OCI-LY7 (cell line): ENCODE measurements around the gene ZNF333. TPM values are rescaled to one million over a fixed set of nuclear protein-coding genes. Genes with fewer than 3 reads are reported as not detected.
"Not testable (repeated sequence)": the region's sequence is repeated elsewhere in the genome, so short reads cannot be mapped to it uniquely, and the experiment has no call there.

Source experiments
- BruUV-seq: library from RNA; stranded (reverse); fragments of 400-500 nt; replicated peaks from 2 replicates; lab custom pipeline; 2021; lab: Mats Ljungman, UMichigan
- CTCF ChIA-PET: fragments of 300-600 bp; sonication (Branson Sonifier 250); formaldehyde crosslinking; loops from one replicate; lab custom pipeline; 2022; ENCODE audit warnings: antibody characterized with exemption; ENCODE audit not compliant: unreplicated experiment; lab: Charles Lee
- POLR2A ChIA-PET: fragments of 300-600 bp; sonication (Branson Sonifier 250); formaldehyde crosslinking; loops from one replicate; lab custom pipeline; 2022; ENCODE audit warnings: antibody characterized with exemption; lab: Charles Lee
- DNase-seq: peaks from one replicate; pipeline ENCODE4 v3.0.0-alpha.2; 2015; ENCODE audit warnings: low spot score
- H2AFZ ChIP-seq: fragments of 200-600 bp; sonication (generic), shearing (Covaris generic); 2 replicates; pipeline ENCODE4 v1.6.1; 2014; ENCODE audit warnings: mild to moderate bottlenecking, antibody characterized with exemption, low read length, moderate library complexity
- H3K27ac ChIP-seq: fragments of 200-600 bp; sonication (generic); 2 replicates; pipeline ENCODE4 v1.5.1; 2014; ENCODE audit warnings: mixed run types, low read depth, mild to moderate bottlenecking, moderate library complexity, low read length, inconsistent platforms; ENCODE audit not compliant: poor library complexity, severe bottlenecking
- H3K36me3 ChIP-seq: fragments of 200-600 bp; sonication (generic); 2 replicates; pipeline ENCODE4 v1.6.1; 2014; ENCODE audit warnings: mild to moderate bottlenecking, antibody characterized with exemption, low read length, moderate library complexity, mixed read lengths; ENCODE audit not compliant: insufficient read depth
- H3K4me1 ChIP-seq: fragments of 200-600 bp; sonication (generic); 2 replicates; pipeline ENCODE4 v1.5.1; 2014; ENCODE audit warnings: mild to moderate bottlenecking, low read length; ENCODE audit not compliant: insufficient read depth, poor library complexity, severe bottlenecking
- H3K4me2 ChIP-seq: fragments of 200-600 bp; sonication (generic); 2 replicates; pipeline ENCODE4 v1.6.1; 2014; ENCODE audit warnings: mild to moderate bottlenecking, low read length
- H3K4me3 ChIP-seq: fragments of 200-600 bp; sonication (generic); 2 replicates; pipeline ENCODE4 v1.5.1; 2014; ENCODE audit warnings: mild to moderate bottlenecking, low read depth, low read length; ENCODE audit not compliant: poor library complexity, severe bottlenecking
- H3K79me2 ChIP-seq: fragments of 200-600 bp; sonication (generic); 2 replicates; pipeline ENCODE4 v1.6.1; 2016; ENCODE audit warnings: low read depth, mild to moderate bottlenecking, low read length, moderate library complexity, mixed read lengths; ENCODE audit not compliant: insufficient read depth
- H3K9me2 ChIP-seq: fragments of 200-600 bp; sonication (generic); 2 replicates; pipeline ENCODE4 v1.6.1; 2016; ENCODE audit warnings: mild to moderate bottlenecking, low read length, mixed read lengths; ENCODE audit not compliant: insufficient read depth
- H3K9me3 ChIP-seq: fragments of 200-600 bp; sonication (generic); 2 replicates; pipeline ENCODE4 v1.6.1; 2014; ENCODE audit warnings: mild to moderate bottlenecking, mixed run types, low read length, mixed read lengths
- H4K20me1 ChIP-seq: fragments of 200-600 bp; sonication (generic); 2 replicates; pipeline ENCODE4 v1.6.1; 2014; ENCODE audit warnings: mild to moderate bottlenecking, antibody characterized with exemption, low read length, moderate library complexity, mixed read lengths; ENCODE audit not compliant: insufficient read depth
- EZH2phosphoT487 ChIP-seq: fragments of 200-600 bp; sonication (generic); IDR thresholded peaks from 2 replicates; pipeline ENCODE4 v1.6.1; 2018; ENCODE audit warnings: low read depth, borderline replicate concordance, mild to moderate bottlenecking, mixed run types, antibody characterized with exemption, low read length, moderate library complexity, mixed read lengths
- intact Hi-C: fragments of 100-400 bp; cut with micrococcal nuclease; formaldehyde crosslinking; loops from one replicate; pipeline ENCODE4 v1.10.0; 2022; ENCODE audit not compliant: unreplicated experiment
- total RNA-seq, 2 experiments: library from RNA; depleted of rRNA in 1 of 2; stranded (reverse); fragments of >200 nt in 1 of 2; shearing (Covaris generic) in 1 of 2; gene quantifications; 2 replicates each; pipeline ENCODE4 v1.2.3, GENCODE V29; 2014 to 2022
- TF ChIP-seq, protein P1 (sequence below): fragments of 200-600 bp; sonication (generic); conservative IDR thresholded peaks from 2 replicates; pipeline ENCODE4 v1.5.1; 2014; ENCODE audit warnings: mild to moderate bottlenecking, antibody characterized with exemption, low read length, moderate library complexity, mixed read lengths

Gene ZNF333
- total RNA-seq, 2 experiments from 2014 or later = 25.0 to 26.1 TPM

DNA sequence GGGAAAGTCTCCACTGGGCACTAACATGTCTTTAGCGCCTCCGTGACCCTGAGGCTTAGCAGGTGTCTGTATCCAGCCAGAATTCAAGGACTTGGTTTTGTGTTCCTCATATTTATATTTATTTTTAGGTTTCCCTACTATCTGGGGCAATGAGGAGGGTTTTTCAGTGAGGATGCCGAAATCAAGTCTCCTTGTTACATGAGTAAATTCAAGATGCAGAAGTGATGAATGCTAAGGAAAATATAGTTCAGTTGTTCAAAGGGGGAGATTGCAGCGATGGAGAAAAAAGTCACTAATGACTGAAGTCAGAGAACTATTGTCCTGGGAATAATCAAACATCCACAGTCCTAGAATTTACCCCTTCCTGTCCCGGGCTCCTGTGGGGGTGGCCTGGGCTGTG is 89.3 kb downstream of the ZNF333 start:
- no peak overlapping the region for H2AFZ ChIP-seq
- intact Hi-C loops = no loop called here
- ChIA-PET CTCF (no interaction called here), POLR2A (no interaction called here)
- peaks cover 5% of the 10 kb centered on the region for H3K4me1 ChIP-seq
- no peak for DNase-seq
- BruUV-seq = no TSS peak
- TF ChIP-seq, protein P1, sequence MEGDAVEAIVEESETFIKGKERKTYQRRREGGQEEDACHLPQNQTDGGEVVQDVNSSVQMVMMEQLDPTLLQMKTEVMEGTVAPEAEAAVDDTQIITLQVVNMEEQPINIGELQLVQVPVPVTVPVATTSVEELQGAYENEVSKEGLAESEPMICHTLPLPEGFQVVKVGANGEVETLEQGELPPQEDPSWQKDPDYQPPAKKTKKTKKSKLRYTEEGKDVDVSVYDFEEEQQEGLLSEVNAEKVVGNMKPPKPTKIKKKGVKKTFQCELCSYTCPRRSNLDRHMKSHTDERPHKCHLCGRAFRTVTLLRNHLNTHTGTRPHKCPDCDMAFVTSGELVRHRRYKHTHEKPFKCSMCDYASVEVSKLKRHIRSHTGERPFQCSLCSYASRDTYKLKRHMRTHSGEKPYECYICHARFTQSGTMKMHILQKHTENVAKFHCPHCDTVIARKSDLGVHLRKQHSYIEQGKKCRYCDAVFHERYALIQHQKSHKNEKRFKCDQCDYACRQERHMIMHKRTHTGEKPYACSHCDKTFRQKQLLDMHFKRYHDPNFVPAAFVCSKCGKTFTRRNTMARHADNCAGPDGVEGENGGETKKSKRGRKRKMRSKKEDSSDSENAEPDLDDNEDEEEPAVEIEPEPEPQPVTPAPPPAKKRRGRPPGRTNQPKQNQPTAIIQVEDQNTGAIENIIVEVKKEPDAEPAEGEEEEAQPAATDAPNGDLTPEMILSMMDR = no peak
- TF ChIP-seq EZH2phosphoT487 = no peak
- H3K9me2 ChIP-seq = no peaks in the 10 kb centered on the region
- H3K9me3 ChIP-seq = no peaks in the 10 kb centered on the region
- H4K20me1 ChIP-seq = no peaks in the 10 kb centered on the region
- H3K4me3 ChIP-seq = no peak overlapping the region
- no peaks in the 10 kb centered on the region for H3K36me3 ChIP-seq
- no peaks in the 10 kb centered on the region for H3K79me2 ChIP-seq
- no peak overlapping the region for H3K4me2 ChIP-seq
- no peak overlapping the region for H3K27ac ChIP-seq

DNA sequence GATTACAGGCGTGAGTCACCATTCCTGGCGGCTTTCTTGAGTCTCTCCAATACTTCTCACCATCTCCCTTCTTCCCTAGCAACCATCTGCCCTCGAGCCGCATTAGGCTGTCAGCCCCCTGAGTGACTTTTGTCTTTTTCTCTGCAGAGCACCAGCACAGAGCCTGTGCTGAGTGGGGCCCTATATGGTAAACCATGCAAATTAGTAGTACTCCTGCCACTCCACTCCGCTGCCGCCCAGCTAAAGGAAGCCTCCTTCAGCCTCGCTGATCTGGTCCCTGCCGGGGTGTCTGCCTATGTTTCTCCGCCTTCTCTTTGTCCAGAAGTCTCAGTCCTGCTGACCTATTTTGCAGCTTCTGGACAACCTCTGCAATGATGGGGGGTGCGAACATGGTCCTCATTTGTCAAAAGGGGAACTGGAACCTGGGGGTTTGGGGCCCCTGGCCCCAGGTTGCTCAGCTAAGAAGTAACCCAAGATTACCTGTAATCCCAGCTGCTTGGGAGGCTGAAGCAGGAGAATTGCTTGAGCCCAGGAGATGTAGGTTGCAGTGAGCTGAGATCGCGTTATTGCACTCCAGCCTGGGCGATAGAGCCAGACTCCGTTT is 90.9 kb downstream of the ZNF333 start:
- H3K36me3 ChIP-seq, H3K79me2 ChIP-seq, POLR2A ChIA-PET, H4K20me1 ChIP-seq, H2AFZ ChIP-seq, intact Hi-C loops, H3K27ac ChIP-seq, H3K4me2 ChIP-seq, H3K9me2 ChIP-seq, CTCF ChIA-PET, H3K4me1 ChIP-seq, H3K9me3 ChIP-seq, DNase-seq, H3K4me3 ChIP-seq, BruUV-seq: not testable (repeated sequence)

DNA sequence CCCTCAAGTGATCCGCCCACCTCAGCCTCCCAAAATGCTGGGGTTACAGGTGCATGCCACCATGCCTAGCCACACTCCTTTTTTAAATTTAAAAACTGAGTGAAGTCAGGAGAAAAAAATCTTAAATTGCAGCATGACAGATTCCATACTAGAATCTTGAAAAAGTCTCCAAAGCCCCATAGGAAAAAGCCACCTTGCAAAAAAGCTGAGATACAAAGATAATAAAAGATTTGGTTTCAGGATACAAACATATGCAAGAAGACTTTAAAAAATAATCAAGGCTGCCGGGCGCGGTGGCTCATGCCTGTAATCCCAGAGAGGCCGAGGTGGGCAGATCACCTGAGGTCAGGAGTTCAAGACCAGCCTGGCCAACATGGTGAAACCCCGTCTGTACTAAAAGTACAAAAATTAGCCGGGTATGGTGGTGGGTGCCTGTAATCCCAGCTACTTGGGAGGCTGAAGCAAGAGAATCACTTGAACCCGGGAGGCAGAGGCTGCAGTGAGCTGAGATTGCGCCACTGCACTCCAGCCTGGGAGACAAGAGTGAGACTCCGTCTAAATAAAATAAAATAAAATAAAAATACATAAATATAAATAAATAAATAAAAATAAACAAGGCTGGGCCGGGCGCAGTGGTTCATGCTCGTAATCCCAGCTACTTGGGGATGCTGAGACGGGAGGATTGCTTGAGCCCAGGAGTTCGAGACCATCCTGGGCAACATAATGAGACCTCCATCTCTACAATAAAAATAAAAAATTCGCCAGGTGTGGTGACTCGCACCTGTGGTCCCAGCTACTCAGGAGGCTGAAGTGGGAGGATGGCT is 92.1 kb downstream of the ZNF333 start:
- intact Hi-C loops, POLR2A ChIA-PET, BruUV-seq: not testable (repeated sequence)

More for the DNA sequence above, 92.1 kb downstream of the ZNF333 start:
- H3K36me3 ChIP-seq, CTCF ChIA-PET, H3K4me2 ChIP-seq, H4K20me1 ChIP-seq, H3K27ac ChIP-seq, H3K79me2 ChIP-seq, H3K9me3 ChIP-seq, H3K9me2 ChIP-seq, H3K4me3 ChIP-seq, H3K4me1 ChIP-seq, DNase-seq, H2AFZ ChIP-seq: not testable (repeated sequence)
